HL-60 (cell line): ENCODE measurements around the gene KREMEN2.
"Not testable (repeated sequence)": the region's sequence is repeated elsewhere in the genome, so short reads cannot be mapped to it uniquely, and the experiment has no call there.

Experiments
- DNase-seq, 2 experiments: peaks; one replicate each; pipeline ENCODE4 v3.0.0-alpha.2; 2010 to 2020; ENCODE audit warnings: low read depth in 1 of 2, low spot score in 1 of 2
- H3K27ac ChIP-seq: fragments of 250-450 bp; sonication (Bioruptor Pico); replicated peaks from 2 replicates; pipeline ENCODE4 v1.5.1; 2020; ENCODE audit warnings: mild to moderate bottlenecking, moderate library complexity
- H3K27me3 ChIP-seq: fragments of 250-450 bp; sonication (Bioruptor Pico); 2 replicates; pipeline ENCODE4 v1.5.1; 2021; ENCODE audit warnings: mild to moderate bottlenecking, moderate library complexity; ENCODE audit not compliant: insufficient read depth, poor library complexity, severe bottlenecking
- H3K4me3 ChIP-seq: replicated peaks from 2 replicates; pipeline ENCODE4 v1.5.1; 2011; ENCODE audit warnings: mild to moderate bottlenecking, control low read depth, low read length; ENCODE audit not compliant: insufficient read depth
- CTCF ChIP-seq: IDR thresholded peaks from one replicate; pipeline ENCODE4 v1.5.1; 2011; ENCODE audit warnings: low read length, control low read depth, inconsistent platforms; ENCODE audit not compliant: insufficient read depth
- GABPA ChIP-seq: IDR thresholded peaks from 2 replicates; pipeline ENCODE4 v1.6.1; 2012; ENCODE audit warnings: low read depth
- POLR2AphosphoS5 ChIP-seq: IDR thresholded peaks from 2 replicates; pipeline ENCODE4 v1.6.1; 2012; ENCODE audit warnings: low read depth
- REST ChIP-seq: IDR thresholded peaks from 2 replicates; pipeline ENCODE4 v1.6.1; 2012; ENCODE audit warnings: low read depth; ENCODE audit not compliant: insufficient replicate concordance
- SPI1 ChIP-seq: IDR thresholded peaks from 2 replicates; pipeline ENCODE4 v1.6.1; 2012; ENCODE audit warnings: low read depth, mild to moderate bottlenecking, borderline replicate concordance

The KREMEN2 gene

GRCh38 chr16:2938206-2938605, 25.9 kb upstream of the KREMEN2 start:
- H3K27ac ChIP-seq: no peak overlapping the region
- DNase-seq: no peak
- H3K27me3 ChIP-seq: no peaks in the 10 kb centered on the region
- TF ChIP-seq CTCF: no peak
- no peak for TF ChIP-seq SPI1
- TF ChIP-seq REST: no peak
- H3K4me3 ChIP-seq: no peak overlapping the region

GRCh38 chr16:2939968-2940367, 24.1 kb upstream of the KREMEN2 start:
- no peaks in the 10 kb centered on the region for H3K27me3 ChIP-seq
- TF ChIP-seq GABPA: no peak
- no peak for TF ChIP-seq REST
- TF ChIP-seq CTCF: no peak
- no peak for TF ChIP-seq POLR2AphosphoS5
- TF ChIP-seq SPI1: no peak
- no peak overlapping the region for H3K4me3 ChIP-seq
- DNase-seq: no peak
- no peak overlapping the region for H3K27ac ChIP-seq

GRCh38 chr16:2942045-2942444, 22.0 kb upstream of the KREMEN2 start:
- H3K27me3 ChIP-seq: no peaks in the 10 kb centered on the region
- DNase-seq: no peak
- no peak overlapping the region for H3K27ac ChIP-seq
- TF ChIP-seq REST (no peak), GABPA (no peak), CTCF (no peak), POLR2AphosphoS5 (no peak), SPI1 (no peak)
- no peak overlapping the region for H3K4me3 ChIP-seq

- H3K4me3 ChIP-seq: not testable (repeated sequence)
Observed at GRCh38 chr16:2943716-2944115, 20.4 kb upstream of the KREMEN2 start.

More at GRCh38 chr16:2943716-2944115, 20.4 kb upstream of the KREMEN2 start:
- not testable (repeated sequence) for H3K27me3 ChIP-seq, H3K27ac ChIP-seq, DNase-seq
